MG63 (cell line): Measurements from ENCODE around the gene TMUB2. TPM values are rescaled to one million over a fixed set of nuclear protein-coding genes. Genes with fewer than 3 reads are reported as not detected.

Source experiments
- DNase-seq: peaks from one replicate; pipeline ENCODE4 v3.0.0-alpha.2; 2020
- H3K27me3 ChIP-seq: fragments of 250-450 bp; sonication (Bioruptor Pico); 2 replicates; pipeline ENCODE4 v1.5.1; 2020; ENCODE audit warnings: mild to moderate bottlenecking, moderate library complexity
- H3K36me3 ChIP-seq: fragments of 250-450 bp; sonication (Bioruptor Pico); 2 replicates; pipeline ENCODE4 v1.5.1; 2020; ENCODE audit warnings: mild to moderate bottlenecking, moderate library complexity
- H3K4me3 ChIP-seq: fragments of 250-450 bp; sonication (Bioruptor Pico); 2 replicates; pipeline ENCODE4 v1.5.1; 2020; ENCODE audit warnings: mild to moderate bottlenecking, moderate library complexity
- H3K9me3 ChIP-seq: fragments of 250-450 bp; sonication (Bioruptor Pico); 2 replicates; pipeline ENCODE4 v1.5.1; 2020; ENCODE audit warnings: mild to moderate bottlenecking, moderate library complexity
- total RNA-seq: library from RNA; depleted of rRNA; stranded (reverse); fragments of >200 nt; shearing (Covaris generic); gene quantifications from 2 replicates; pipeline ENCODE4 v1.2.3, GENCODE V29; 2014; ENCODE audit warnings: low replicate concordance

Gene TMUB2
- total RNA-seq, 1 experiment from 2014 or later: 39.9 TPM

DNA sequence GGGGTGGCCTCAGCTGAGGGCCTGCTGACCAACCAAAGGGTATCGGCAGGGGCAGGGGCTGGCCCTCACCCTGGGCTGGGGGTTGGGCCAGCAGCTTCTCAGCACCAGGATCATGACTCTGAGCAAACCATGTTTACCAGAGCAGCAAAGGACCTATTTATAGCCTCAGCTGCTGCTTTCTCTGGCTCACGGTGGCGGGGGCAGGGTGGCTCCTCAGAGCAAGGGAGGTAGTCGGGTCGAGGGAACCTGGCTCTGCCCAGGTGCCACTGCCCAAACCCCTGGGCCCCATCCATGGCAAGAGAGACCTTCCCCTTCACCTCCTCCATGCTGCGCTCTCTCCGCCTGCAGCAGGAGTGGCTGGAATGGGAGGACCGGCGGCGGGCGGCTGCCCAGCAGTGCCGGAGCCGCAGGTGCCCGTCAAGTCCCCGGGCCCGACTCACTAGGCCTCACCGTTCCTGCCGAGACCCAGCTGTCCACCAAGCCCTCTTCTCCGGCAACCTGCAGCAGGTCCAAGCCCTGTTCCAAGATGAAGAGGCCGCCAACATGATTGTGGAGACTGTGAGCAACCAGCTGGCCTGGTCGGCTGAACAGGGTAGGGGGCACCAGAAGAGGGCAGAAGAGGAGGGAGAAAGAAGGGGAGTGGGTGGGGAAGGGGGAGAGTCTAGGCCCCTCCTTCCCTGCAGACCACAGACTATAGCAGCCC lies 16.1 kb upstream of the TMUB2 start, which contains the start of gene ASB16:
TSS of gene ASB16 (plus strand) at position 206 of the 703 bp plus-strand sequence. CDS start at position 292, 86 bp downstream.
- H3K4me3 ChIP-seq: no peak within 1 kb of the TSS
- no peak for DNase-seq
- H3K27me3 ChIP-seq: no peaks in the 10 kb centered on the region
- no peaks in the 10 kb centered on the region for H3K9me3 ChIP-seq
- H3K36me3 ChIP-seq: peaks cover 6% of the 10 kb centered on the region; the same call in 1 of the 2 replicates

- Histone ChIP-seq H3K4me3 (no peak overlapping the region), H3K27me3 (no peaks in the 10 kb centered on the region), H3K36me3 (peaks cover 6% of the 10 kb centered on the region; the same call in 1 of the 2 replicates), H3K9me3 (no peaks in the 10 kb centered on the region)
- no peak for DNase-seq
Observed at GRCh38 chr17:44171931-44172455, 14.8 kb upstream of the TMUB2 start.

- H3K27me3 ChIP-seq: no peaks in the 10 kb centered on the region
- H3K36me3 ChIP-seq: peaks cover 16% of the 10 kb centered on the region
- no peaks in the 10 kb centered on the region for H3K9me3 ChIP-seq
- no peak for DNase-seq
- H3K4me3 ChIP-seq: no peak overlapping the region
Observed at GRCh38 chr17:44174427-44174826, 12.3 kb upstream of the TMUB2 start.

- H3K9me3 ChIP-seq: no peaks in the 10 kb centered on the region
- H3K27me3 ChIP-seq: no peaks in the 10 kb centered on the region
- H3K36me3 ChIP-seq: peaks cover 16% of the 10 kb centered on the region
- no peak for DNase-seq
- H3K4me3 ChIP-seq: no peak overlapping the region
Observed at GRCh38 chr17:44176257-44176656, 10.5 kb upstream of the TMUB2 start.

DNA sequence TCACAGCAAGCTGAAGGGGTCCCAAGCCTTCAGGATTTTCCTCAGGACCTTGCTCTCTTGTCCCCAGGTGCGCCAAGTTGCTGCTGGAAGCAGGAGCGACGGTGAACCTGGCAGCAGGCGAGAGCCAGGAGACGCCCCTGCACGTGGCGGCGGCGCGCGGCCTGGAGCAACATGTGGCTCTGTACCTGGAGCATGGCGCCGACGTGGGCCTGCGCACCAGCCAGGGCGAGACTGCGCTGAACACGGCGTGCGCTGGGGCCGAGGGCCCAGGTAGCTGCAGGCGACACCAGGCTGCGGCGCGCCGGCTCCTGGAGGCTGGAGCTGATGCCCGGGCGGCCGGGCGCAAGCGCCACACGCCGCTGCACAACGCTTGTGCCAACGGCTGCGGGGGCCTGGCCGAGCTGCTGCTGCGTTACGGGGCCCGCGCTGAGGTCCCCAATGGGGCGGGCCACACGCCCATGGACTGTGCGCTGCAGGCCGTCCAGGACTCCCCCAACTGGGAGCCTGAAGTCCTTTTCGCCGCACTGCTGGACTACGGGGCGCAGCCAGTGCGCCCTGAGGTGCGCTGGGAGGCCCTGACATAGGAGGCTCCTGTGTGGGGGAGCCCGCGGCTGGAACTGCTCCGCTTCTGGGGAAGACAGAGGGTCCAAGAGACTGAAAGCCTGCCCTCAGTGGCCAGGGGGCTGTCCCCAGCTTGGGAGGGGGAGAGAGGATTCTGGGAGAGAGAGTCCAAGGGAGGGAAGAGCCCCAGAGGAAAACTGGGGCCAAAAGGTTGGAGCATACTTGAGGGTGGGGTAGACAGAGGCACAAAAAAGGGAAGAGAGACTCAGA lies 9.9 kb upstream of the TMUB2 start:
- Histone ChIP-seq H3K36me3 (peaks cover 19% of the 10 kb centered on the region), H3K27me3 (no peaks in the 10 kb centered on the region), H3K4me3 (no peak overlapping the region), H3K9me3 (no peaks in the 10 kb centered on the region)
- no peak for DNase-seq

- Histone ChIP-seq H3K9me3 (no peaks in the 10 kb centered on the region), H3K27me3 (no peaks in the 10 kb centered on the region), H3K4me3 (no peak overlapping the region), H3K36me3 (peaks cover 25% of the 10 kb centered on the region)
- no peak for DNase-seq
Observed at GRCh38 chr17:44177640-44178039, 9.1 kb upstream of the TMUB2 start.

DNA sequence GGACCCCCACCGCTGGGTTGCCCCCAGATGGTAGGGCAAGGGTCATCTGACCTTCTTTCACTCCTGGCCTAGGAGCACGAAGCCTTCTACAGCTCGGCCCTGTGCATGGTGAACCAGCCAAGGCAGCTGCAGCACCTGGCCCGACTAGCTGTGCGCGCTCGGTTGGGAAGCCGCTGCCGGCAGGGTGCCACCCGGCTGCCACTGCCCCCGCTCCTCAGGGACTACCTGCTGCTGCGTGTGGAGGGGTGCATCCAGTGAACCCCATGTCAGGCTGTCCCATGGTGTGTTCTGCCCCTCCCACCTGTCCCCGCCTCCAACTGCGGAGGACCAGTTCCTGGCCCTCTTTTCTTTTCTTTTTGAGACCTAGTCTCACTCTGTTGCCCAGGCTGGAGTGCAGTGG lies 8.6 kb upstream of the TMUB2 start:
- DNase-seq: no peak
- Histone ChIP-seq H3K27me3 (no peaks in the 10 kb centered on the region), H3K9me3 (no peaks in the 10 kb centered on the region), H3K36me3 (peaks cover 25% of the 10 kb centered on the region), H3K4me3 (no peak overlapping the region)

- Histone ChIP-seq H3K9me3 (no peaks in the 10 kb centered on the region), H3K27me3 (no peaks in the 10 kb centered on the region), H3K36me3 (peaks cover 21% of the 10 kb centered on the region), H3K4me3 (no peak overlapping the region)
- DNase-seq: no peak
Observed at GRCh38 chr17:44183024-44183423, 3.7 kb upstream of the TMUB2 start.

DNA sequence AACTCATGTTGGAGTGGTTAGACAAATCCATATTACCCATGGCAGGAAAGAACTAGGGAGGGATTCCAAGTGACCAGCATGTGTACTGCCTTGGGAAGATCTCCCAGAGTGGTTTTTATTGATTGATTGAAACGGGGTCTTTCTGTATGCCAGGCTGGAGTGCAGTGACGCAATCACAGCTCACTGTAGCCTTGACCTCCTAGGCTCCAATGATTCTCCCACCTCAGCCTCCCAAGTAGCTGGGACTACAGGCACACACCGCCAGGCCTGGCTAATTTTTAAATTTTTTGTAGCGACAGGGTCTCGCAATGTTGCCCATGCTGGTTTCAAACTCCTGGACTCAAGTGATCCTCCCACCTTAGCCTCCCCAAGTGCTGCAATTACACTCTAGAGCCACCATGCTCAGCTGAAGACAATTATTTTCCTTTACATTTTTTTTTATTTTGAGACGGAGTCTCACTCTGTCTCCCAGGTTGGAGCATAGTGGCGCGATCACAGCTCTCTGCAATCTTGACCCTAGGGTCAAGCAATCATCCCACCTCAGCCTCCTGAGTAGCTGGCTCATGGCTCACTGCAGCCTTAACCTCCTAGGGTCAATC lies 2.5 kb upstream of the TMUB2 start:
- H3K9me3 ChIP-seq: no peaks in the 10 kb centered on the region
- H3K4me3 ChIP-seq: no peak overlapping the region
- H3K27me3 ChIP-seq: no peaks in the 10 kb centered on the region
- DNase-seq: no peak
- peaks cover 14% of the 10 kb centered on the region for H3K36me3 ChIP-seq

DNA sequence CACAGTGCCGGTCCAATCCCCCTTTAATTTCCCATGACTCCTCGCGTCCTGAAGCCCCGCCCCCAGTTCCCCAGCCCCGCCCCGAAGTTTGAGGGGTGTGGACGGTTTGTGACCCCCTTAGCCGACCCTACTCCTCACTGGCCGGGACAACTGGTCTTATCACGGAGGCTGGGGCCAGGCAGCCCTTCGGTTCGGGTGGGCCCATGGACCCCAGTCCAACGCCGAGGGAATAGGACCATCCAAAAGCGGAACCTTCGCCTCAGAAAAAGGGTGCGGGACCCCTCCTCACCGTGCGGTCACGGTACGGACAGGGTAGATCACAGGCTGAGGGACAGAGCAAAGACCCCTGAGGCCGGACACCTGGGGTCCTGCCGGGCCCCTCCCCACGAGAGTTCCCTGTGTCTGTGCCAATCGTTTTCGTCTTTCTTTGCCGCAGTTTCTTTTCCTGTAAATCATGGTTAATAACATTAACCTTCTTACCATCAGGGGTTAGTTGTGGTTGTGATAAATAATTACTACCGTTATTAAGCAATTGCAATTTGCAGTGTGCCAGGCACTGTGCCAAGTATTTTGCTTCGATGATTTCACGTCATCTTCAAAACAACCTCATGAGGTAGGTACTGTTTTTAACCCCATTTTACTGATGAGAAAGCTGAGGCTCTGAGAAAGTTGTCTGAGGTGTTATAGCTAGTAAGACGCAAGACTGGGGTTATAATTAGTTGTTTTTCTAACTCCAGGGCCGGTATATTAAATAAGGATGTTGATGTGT lies 543 bp downstream of the TMUB2 start:
- Histone ChIP-seq H3K9me3 (no peaks in the 10 kb centered on the region), H3K27me3 (no peaks in the 10 kb centered on the region), H3K4me3 (peak overlapping the region; percentile 84), H3K36me3 (peaks cover 24% of the 10 kb centered on the region)
- DNase-seq: no peak

GRCh38 chr17:44188576-44189403 lies 2.0 kb downstream of the TMUB2 start:
- no peak for DNase-seq
- Histone ChIP-seq H3K4me3 (no peak overlapping the region), H3K36me3 (peaks cover 35% of the 10 kb centered on the region), H3K27me3 (no peaks in the 10 kb centered on the region), H3K9me3 (no peaks in the 10 kb centered on the region)

DNA sequence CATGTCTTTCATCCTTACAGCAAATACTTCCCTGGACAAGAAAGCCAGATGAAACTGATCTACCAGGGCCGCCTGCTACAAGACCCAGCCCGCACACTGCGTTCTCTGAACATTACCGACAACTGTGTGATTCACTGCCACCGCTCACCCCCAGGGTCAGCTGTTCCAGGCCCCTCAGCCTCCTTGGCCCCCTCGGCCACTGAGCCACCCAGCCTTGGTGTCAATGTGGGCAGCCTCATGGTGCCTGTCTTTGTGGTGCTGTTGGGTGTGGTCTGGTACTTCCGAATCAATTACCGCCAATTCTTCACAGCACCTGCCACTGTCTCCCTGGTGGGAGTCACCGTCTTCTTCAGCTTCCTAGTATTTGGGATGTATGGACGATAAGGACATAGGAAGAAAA lies 3.7 kb downstream of the TMUB2 start:
- no peak for DNase-seq
- peaks cover 50% of the 10 kb centered on the region for H3K36me3 ChIP-seq
- H3K27me3 ChIP-seq: no peaks in the 10 kb centered on the region
- H3K4me3 ChIP-seq: no peak overlapping the region
- no peaks in the 10 kb centered on the region for H3K9me3 ChIP-seq

DNA sequence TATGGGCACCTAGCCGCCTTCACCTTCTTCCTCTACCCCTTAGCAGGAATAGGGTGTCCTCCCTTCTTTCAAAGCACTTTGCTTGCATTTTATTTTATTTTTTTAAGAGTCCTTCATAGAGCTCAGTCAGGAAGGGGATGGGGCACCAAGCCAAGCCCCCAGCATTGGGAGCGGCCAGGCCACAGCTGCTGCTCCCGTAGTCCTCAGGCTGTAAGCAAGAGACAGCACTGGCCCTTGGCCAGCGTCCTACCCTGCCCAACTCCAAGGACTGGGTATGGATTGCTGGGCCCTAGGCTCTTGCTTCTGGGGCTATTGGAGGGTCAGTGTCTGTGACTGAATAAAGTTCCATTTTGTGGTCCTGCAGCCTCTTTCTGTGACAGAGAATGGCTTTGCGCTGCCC lies 4.6 kb downstream of the TMUB2 start:
- Histone ChIP-seq H3K4me3 (no peak overlapping the region), H3K36me3 (peaks cover 57% of the 10 kb centered on the region)
- no peak for DNase-seq

GRCh38 chr17:44191941-44192496 lies 5.2 kb downstream of the TMUB2 start:
- Histone ChIP-seq H3K9me3 (no peaks in the 10 kb centered on the region), H3K27me3 (no peaks in the 10 kb centered on the region), H3K36me3 (peaks cover 62% of the 10 kb centered on the region), H3K4me3 (no peak overlapping the region)
- no peak for DNase-seq

More for the DNA sequence above, 4.6 kb downstream of the TMUB2 start:
- Histone ChIP-seq H3K9me3 (no peaks in the 10 kb centered on the region), H3K27me3 (no peaks in the 10 kb centered on the region)

DNA sequence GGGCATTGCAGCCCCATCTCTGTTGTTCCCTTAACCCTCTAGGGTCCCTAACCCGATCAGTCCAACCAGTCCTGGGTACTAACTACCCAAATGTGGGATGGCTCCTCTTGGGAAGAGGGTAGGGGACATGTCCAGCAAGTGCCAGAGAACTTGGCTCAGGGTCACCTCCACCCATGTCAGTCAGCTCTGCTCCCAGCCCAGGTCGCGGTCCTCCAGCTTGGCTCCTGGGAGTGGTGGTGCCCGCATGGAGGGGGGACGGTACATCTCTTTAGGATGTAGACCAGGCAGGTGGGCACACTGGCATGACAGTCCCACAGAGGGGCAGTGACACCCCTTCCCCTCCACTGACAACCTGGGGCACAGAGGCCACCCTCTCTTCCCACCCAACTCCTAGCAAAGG lies 6.0 kb downstream of the TMUB2 start:
- Histone ChIP-seq H3K36me3 (peaks cover 69% of the 10 kb centered on the region), H3K27me3 (no peaks in the 10 kb centered on the region), H3K9me3 (no peaks in the 10 kb centered on the region), H3K4me3 (no peak overlapping the region)
- DNase-seq: no peak
